Measurements from ENCODE around the gene PRKAG2.

GRCh38 chr7:151845412-151846205 is 31.3 kb downstream of the PRKAG2 start:
- TF ChIP-seq CTCF (IDR thresholded peaks at IDR 0.05; ENCODE audit: insufficient read depth, low read length, poor library complexity, severe bottlenecking) (no peak), EZH2phosphoT487 (conservative IDR thresholded peaks at IDR 0.05; ENCODE audit: low read length) (no peak)
